Endothelial cell (in vitro differentiated cells): ENCODE results near the gene RASAL3. TPM values are rescaled to one million over a fixed set of nuclear protein-coding genes. Genes with fewer than 3 reads are reported as not detected.

Source experiments
- DNase-seq: peaks from one replicate; pipeline ENCODE4 v3.0.0; 2021; ENCODE audit warnings: low spot score
- H3K27ac Mint-ChIP-seq: one replicate; pipeline ENCODE4 v1.8.0; 2021; ENCODE audit warnings: mixed read lengths, inconsistent platforms; ENCODE audit not compliant: unreplicated experiment
- H3K27me3 Mint-ChIP-seq: one replicate; pipeline ENCODE4 v1.8.0; 2021; ENCODE audit warnings: mild to moderate bottlenecking, moderate library complexity, mixed read lengths, inconsistent platforms; ENCODE audit not compliant: unreplicated experiment
- H3K36me3 Mint-ChIP-seq: one replicate; pipeline ENCODE4 v1.8.0; 2021; ENCODE audit warnings: mild to moderate bottlenecking, low read depth, mixed read lengths, inconsistent platforms; ENCODE audit not compliant: unreplicated experiment
- H3K4me1 Mint-ChIP-seq: one replicate; pipeline ENCODE4 v1.8.0; 2021; ENCODE audit warnings: mild to moderate bottlenecking, mixed read lengths, inconsistent platforms; ENCODE audit not compliant: unreplicated experiment
- H3K4me3 Mint-ChIP-seq: one replicate; pipeline ENCODE4 v1.8.0; 2021; ENCODE audit warnings: mild to moderate bottlenecking, mixed read lengths, inconsistent platforms; ENCODE audit not compliant: unreplicated experiment
- H3K9me3 Mint-ChIP-seq: one replicate; pipeline ENCODE4 v1.8.0; 2021; ENCODE audit warnings: mixed read lengths, inconsistent platforms; ENCODE audit not compliant: unreplicated experiment
- total RNA-seq: library from RNA; stranded (reverse); fragmentation: NEBNext Ultra II Directional; extraction: Animal tissue kit (Norgen Biotek cat#: 25700); gene quantifications from one replicate; pipeline ENCODE4 v1.2.1, GENCODE V29; 2021; ENCODE audit not compliant: unreplicated experiment
- TF ChIP-seq, protein P1 (sequence below): fragments of 200-600 bp; sonication (generic); IDR thresholded peaks from one replicate; pipeline ENCODE4 v1.5.0; 2021; ENCODE audit warnings: antibody characterized with exemption; ENCODE audit not compliant: unreplicated experiment

RASAL3 gene
- total RNA-seq, 1 donor from 2014 or later: 1.5 TPM

GRCh38 chr19:15445227-15445605 lies 19.1 kb downstream of the RASAL3 start:
- H3K9me3 Mint-ChIP-seq: no peaks in the 10 kb centered on the region
- peaks cover 13% of the 10 kb centered on the region for H3K27me3 Mint-ChIP-seq
- no peak for DNase-seq
- peaks cover 11% of the 10 kb centered on the region for H3K36me3 Mint-ChIP-seq
- TF ChIP-seq, protein P1, sequence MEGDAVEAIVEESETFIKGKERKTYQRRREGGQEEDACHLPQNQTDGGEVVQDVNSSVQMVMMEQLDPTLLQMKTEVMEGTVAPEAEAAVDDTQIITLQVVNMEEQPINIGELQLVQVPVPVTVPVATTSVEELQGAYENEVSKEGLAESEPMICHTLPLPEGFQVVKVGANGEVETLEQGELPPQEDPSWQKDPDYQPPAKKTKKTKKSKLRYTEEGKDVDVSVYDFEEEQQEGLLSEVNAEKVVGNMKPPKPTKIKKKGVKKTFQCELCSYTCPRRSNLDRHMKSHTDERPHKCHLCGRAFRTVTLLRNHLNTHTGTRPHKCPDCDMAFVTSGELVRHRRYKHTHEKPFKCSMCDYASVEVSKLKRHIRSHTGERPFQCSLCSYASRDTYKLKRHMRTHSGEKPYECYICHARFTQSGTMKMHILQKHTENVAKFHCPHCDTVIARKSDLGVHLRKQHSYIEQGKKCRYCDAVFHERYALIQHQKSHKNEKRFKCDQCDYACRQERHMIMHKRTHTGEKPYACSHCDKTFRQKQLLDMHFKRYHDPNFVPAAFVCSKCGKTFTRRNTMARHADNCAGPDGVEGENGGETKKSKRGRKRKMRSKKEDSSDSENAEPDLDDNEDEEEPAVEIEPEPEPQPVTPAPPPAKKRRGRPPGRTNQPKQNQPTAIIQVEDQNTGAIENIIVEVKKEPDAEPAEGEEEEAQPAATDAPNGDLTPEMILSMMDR: no peak
- peaks cover 5% of the 10 kb centered on the region for H3K4me1 Mint-ChIP-seq
- H3K27ac Mint-ChIP-seq: no peak overlapping the region
- no peak overlapping the region for H3K4me3 Mint-ChIP-seq

- Mint-ChIP-seq H3K27me3 (peaks cover 11% of the 10 kb centered on the region), H3K27ac (no peak overlapping the region), H3K36me3 (peaks cover 10% of the 10 kb centered on the region), H3K9me3 (no peaks in the 10 kb centered on the region), H3K4me3 (no peak overlapping the region), H3K4me1 (peaks cover 5% of the 10 kb centered on the region)
- DNase-seq: no peak
- TF ChIP-seq, protein P1: no peak
These were observed 19.7 kb downstream of the RASAL3 start for GRCh38 chr19:15444505-15445226.

- TF ChIP-seq, protein P1: no peak
- H3K27me3 Mint-ChIP-seq: peaks cover 10% of the 10 kb centered on the region
- no peak overlapping the region for H3K27ac Mint-ChIP-seq
- H3K4me3 Mint-ChIP-seq: no peak overlapping the region
- peaks cover 10% of the 10 kb centered on the region for H3K36me3 Mint-ChIP-seq
- DNase-seq: no peak
- peaks cover 4% of the 10 kb centered on the region for H3K4me1 Mint-ChIP-seq
- no peaks in the 10 kb centered on the region for H3K9me3 Mint-ChIP-seq
These were observed 20.5 kb downstream of the RASAL3 start for GRCh38 chr19:15443838-15444237.

DNA sequence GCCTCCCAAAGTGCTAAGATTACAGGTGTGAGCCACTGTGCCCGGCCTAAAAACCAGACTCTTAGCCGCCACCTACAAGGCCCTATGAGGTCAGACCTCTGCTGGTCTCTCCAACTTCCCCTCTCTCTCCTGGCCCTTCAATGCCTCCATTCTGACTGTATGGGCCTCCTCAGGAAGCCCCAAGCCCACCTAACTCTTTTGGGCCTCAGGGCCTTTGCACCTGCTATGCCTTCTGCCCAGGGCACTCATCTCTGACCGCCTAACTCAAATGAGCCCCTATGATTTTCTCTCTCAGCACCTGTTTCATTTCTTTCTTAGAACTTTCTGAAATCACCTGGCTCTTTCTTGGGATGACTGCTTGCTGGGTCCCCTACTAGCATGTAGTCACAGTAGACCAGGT lies 21.0 kb downstream of the RASAL3 start:
- TF ChIP-seq, protein P1: no peak
- Mint-ChIP-seq H3K27ac (no peak overlapping the region), H3K4me1 (no peaks in the 10 kb centered on the region), H3K9me3 (no peaks in the 10 kb centered on the region), H3K4me3 (peak overlapping the region; percentile 44), H3K27me3 (peaks cover 7% of the 10 kb centered on the region), H3K36me3 (peaks cover 5% of the 10 kb centered on the region)
- no peak for DNase-seq

DNA sequence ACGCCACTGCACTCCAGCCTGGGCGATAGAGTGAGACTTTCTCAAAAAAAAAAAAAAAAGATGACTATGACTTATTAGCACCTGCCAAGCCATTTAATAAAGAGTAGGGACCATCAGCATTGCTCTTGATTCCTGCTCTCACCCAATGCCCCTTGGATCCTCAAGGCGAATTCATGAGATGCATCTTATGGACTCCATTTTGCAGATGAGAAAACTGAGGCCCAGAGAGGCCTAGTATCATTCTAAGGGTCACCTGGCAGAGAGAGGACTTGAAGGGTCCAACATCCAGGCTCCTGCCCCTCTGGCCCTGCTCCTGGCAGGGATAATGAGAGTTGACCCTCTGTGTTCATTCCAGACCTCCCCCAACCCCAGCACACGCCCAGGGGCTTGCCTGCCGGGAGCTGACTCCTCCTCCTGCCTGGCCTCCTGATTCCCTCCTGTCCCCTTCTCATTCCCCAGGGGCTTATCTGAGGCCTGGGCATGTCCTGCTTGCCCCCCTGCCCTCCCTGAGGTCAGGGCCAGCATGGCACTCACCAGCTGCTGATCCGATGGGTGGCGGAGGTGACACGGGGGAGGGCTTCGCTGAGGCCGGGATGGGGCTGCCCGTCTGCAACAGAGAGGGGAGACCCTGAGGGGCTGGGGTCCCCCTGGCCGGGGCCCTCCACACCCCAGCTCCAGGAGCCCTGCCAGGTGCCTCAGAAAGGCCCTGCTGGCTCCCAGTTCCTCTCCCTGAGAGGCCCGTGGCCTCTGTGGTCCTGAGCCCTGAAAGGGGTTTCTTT lies 22.0 kb downstream of the RASAL3 start:
- Mint-ChIP-seq H3K27me3 (peaks cover 5% of the 10 kb centered on the region), H3K4me3 (no peak overlapping the region), H3K27ac (no peak overlapping the region), H3K4me1 (no peaks in the 10 kb centered on the region), H3K36me3 (peaks cover 3% of the 10 kb centered on the region), H3K9me3 (no peaks in the 10 kb centered on the region)
- DNase-seq: no peak
- TF ChIP-seq, protein P1: no peak
